Esophagus muscularis mucosa (tissue), 4 donors: ENCODE results near the gene FBXL19. TPM values are rescaled to one million over a fixed set of nuclear protein-coding genes. Genes with fewer than 3 reads are reported as not detected.
A peak's percentile ranks its signal among the peaks of the same experiment; 100 is the strongest.

Experiments
- DNase-seq: peaks from one replicate; pipeline ENCODE4 v3.0.0-alpha.2; 2017; ENCODE audit errors: extremely low spot score
- H3K27ac ChIP-seq, 4 donors: fragments of 200-600 bp; sonication (generic); replicated peaks in 1 of 4; 1 replicate in 3 of 4; 2 replicates in 1 of 4; pipeline ENCODE4 v1.5.1; 2016 to 2019; ENCODE audit warnings: mild to moderate bottlenecking in 1 of 4
- H3K27me3 ChIP-seq, 4 donors: fragments of 200-600 bp; sonication (generic); one replicate each; pipeline versions ENCODE4 v1.5.1 to v1.6.0; 2016 to 2019
- H3K36me3 ChIP-seq, 4 donors: fragments of 200-600 bp; sonication (generic); one replicate each; pipeline ENCODE4 v1.5.1; 2016 to 2019
- H3K4me1 ChIP-seq, 4 donors: fragments of 200-600 bp; sonication (generic); one replicate each; pipeline ENCODE4 v1.5.1; 2016 to 2019
- H3K4me3 ChIP-seq, 4 donors: fragments of 200-600 bp; sonication (generic); 1 replicate in 2 of 4; 2 replicates in 2 of 4; pipeline ENCODE4 v1.5.1; 2016 to 2019; ENCODE audit warnings: mild to moderate bottlenecking in 4 of 4, moderate library complexity in 1 of 4
- H3K9me3 ChIP-seq, 4 donors: fragments of 200-600 bp; sonication (generic); 1 replicate in 3 of 4; 2 replicates in 1 of 4; pipeline ENCODE4 v1.5.1; 2016 to 2019
- CTCF ChIP-seq, 3 experiments: fragments of 200-600 bp in 2 of 3; fragments of 450-650 bp in 1 of 3; sonication (generic) in 2 of 3; IDR thresholded peaks; one replicate each; pipeline ENCODE4 v1.5.1; 2017 to 2019; ENCODE audit warnings: antibody characterized with exemption in 3 of 3, mild to moderate bottlenecking in 2 of 3, moderate library complexity in 1 of 3
- EP300 ChIP-seq: sonication (generic); formaldehyde crosslinking; IDR thresholded peaks from one replicate; pipeline ENCODE4 v1.6.1; 2017; ENCODE audit warnings: antibody characterized with exemption
- POLR2A ChIP-seq: fragments of 450-650 bp; IDR thresholded peaks from one replicate; pipeline ENCODE4 v1.6.1; 2017; ENCODE audit warnings: antibody characterized with exemption, moderate library complexity, mild to moderate bottlenecking, low read depth
- POLR2AphosphoS5 ChIP-seq, 2 donors: sonication (generic); formaldehyde crosslinking; IDR thresholded peaks; one replicate each; pipeline ENCODE4 v1.6.1; 2017; ENCODE audit warnings: antibody characterized with exemption in 2 of 2
- WGBS: methylation state at CpG from one replicate; pipeline ENCODE4 v1.1.5; 2018; 5-methylcytosine and 5-hydroxymethylcytosine counted together
- intact Hi-C: fragments of 100-400 bp; cut with DNase I; formaldehyde crosslinking; loops from one replicate; pipeline ENCODE4 v1.15.1; 2023
- total RNA-seq, 4 donors: library from RNA; depleted of rRNA; stranded (reverse); fragments of >200 nt; gene quantifications; one replicate each; pipeline versions ENCODE4 v1.1.0 to v1.2.1, GENCODE V29; 2016

Gene FBXL19
- total RNA-seq, 4 donors from 2014 or later: 12.1 to 28.1 (median 17.7) TPM

GRCh38 chr16:30899794-30900193 is 23.6 kb upstream of the FBXL19 start:
- H3K27me3 ChIP-seq: no peaks in the 10 kb centered on the region
- WGBS: 60% methylated on average over 1 of the region's 2 CpGs
- peaks cover 25 to 57% (median 50%) of the 10 kb centered on the region in 4 donors for H3K4me1 ChIP-seq
- no peaks in the 10 kb centered on the region for H3K9me3 ChIP-seq
- DNase-seq: no peak
- H3K4me3 ChIP-seq: no peak overlapping the region
- intact Hi-C loops: loop anchor here (2.0 kb wide), 1 partner anchor 55 kb away; no protein-coding TSS in a partner anchor
- TF ChIP-seq POLR2AphosphoS5 (IDR thresholded peaks at IDR 0.05) (no peak), EP300 (no peak), POLR2A (no peak), CTCF (IDR thresholded peaks at IDR 0.05) (no peak)
- H3K36me3 ChIP-seq: peaks cover 0 to 4% (median 0%) of the 10 kb centered on the region in 4 donors
- no peak overlapping the region for H3K27ac ChIP-seq

GRCh38 chr16:30900588-30900987 is 22.8 kb upstream of the FBXL19 start:
- Histone ChIP-seq H3K27ac (no peak overlapping the region), H3K36me3 (peaks cover 0 to 4% (median 0%) of the 10 kb centered on the region in 4 donors), H3K4me1 (peaks cover 17 to 51% (median 43%) of the 10 kb centered on the region in 4 donors), H3K4me3 (no peak overlapping the region), H3K9me3 (no peaks in the 10 kb centered on the region), H3K27me3 (no peaks in the 10 kb centered on the region)
- DNase-seq: no peak
- intact Hi-C loops: loop anchor here (2.0 kb wide), 1 partner anchor 56 kb away; no protein-coding TSS in a partner anchor
- 93% methylated on average over 5 of the region's 5 CpGs for WGBS
- TF ChIP-seq POLR2AphosphoS5 (IDR thresholded peaks at IDR 0.05) (no peak), EP300 (no peak), CTCF (IDR thresholded peaks at IDR 0.05) (no peak), POLR2A (no peak)

- intact Hi-C loops: loop anchor here (2.0 kb wide), 1 partner anchor 57 kb away; no protein-coding TSS in a partner anchor
Measured at GRCh38 chr16:30901201-30902028, 22.0 kb upstream of the FBXL19 start.

More at GRCh38 chr16:30901201-30902028, 22.0 kb upstream of the FBXL19 start:
- Histone ChIP-seq H3K9me3 (no peaks in the 10 kb centered on the region), H3K27me3 (no peaks in the 10 kb centered on the region), H3K4me1 (peaks cover 10 to 44% (median 35%) of the 10 kb centered on the region in 4 donors), H3K36me3 (peaks cover 0 to 4% (median 0%) of the 10 kb centered on the region in 4 donors), H3K27ac (peak overlapping the region; percentile 84 to 91 (median 89)), H3K4me3 (peak overlapping the region; percentile 63 to 68 (median 65))
- 37% methylated on average over 6 of the region's 6 CpGs for WGBS
- TF ChIP-seq CTCF (IDR thresholded peaks at IDR 0.05): no peak
- TF ChIP-seq EP300: no peak
- no peak for TF ChIP-seq POLR2A
- no peak for TF ChIP-seq POLR2AphosphoS5 (IDR thresholded peaks at IDR 0.05)
- no peak for DNase-seq
